Fibroblast of skin of right biceps (primary cell): Measurements from ENCODE around the gene NUDT16L1.

Experiments used
- DNase-seq: peaks from one replicate; pipeline ENCODE4 v3.0.0-alpha.2; 2013

The NUDT16L1 gene

DNA sequence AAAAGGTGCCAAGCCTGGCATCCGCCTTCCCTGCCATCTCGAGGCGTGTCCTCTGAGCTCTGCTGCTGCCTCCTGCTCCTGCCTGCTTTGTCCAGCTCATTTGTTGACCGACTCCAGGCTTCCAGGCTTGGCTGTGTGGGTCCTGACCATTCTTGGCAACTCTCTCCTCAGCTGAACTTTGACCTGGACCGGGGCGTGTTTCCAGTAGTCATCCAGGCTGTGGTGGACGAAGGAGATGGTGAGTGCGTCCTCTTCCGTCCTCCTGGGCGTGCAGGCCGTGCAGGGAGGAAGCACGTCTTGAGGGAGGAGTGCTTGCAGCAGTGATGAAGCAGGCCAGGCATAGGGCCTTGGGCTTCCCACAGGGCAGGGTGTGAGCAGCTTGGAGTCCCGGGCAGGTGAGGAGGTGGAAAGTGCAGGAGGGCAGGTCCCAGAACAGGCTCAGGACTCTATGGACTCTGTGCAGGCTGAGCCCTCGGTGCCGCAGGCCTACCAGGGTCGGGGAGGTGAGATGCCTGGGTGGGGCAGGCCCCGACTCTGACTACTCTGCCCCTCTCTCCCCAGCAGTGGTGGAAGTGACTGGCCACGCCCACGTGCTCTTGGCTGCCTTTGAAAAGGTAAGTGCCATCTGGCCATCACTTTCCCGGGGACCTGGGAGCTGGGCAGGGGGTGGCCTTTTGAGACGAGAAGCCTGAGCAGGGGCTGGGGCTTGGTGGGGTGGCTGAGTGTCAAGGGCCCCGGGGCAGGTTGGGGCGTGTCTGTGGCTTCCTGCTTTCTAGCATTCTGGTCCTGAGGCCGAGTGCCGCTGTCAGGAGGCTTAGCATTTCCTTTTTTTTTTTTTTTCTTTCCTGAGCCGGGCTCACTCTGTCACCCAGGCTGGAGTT, 28.6 kb upstream of the NUDT16L1 start:
- DNase-seq, result no peak

DNA sequence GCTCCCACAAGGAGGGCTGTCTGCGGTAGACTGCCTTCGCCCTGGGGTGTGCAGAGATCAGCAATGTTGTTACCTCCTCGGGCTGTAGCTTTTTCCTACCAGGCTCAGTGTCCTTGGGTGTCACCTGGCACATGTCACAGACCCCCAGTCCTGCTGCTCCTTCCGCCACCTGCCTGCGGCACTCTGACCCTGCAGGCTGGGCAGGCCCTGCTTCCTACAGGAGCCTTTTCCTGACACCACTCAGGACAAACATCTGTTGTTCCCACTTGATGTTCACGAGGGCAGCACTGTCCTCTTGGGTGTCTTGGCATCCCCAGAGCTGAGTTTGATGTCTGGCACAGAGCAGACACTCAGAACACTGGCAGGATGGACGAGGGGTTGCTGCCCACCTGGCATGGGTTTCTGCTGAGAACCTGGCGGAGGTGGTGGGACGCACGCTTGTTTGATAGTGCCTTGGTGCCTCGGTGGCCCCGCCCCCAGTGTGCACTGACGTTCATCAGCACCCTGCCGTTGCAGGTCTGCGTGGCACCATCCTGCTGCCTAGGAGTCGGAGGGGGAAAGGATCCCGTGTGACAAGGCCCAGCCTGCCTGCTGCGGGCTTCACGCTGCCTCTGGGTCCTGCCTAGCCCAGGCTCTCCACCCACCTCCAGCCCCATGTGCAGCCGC, 26.7 kb upstream of the NUDT16L1 start:
- DNase-seq, result no peak

DNA sequence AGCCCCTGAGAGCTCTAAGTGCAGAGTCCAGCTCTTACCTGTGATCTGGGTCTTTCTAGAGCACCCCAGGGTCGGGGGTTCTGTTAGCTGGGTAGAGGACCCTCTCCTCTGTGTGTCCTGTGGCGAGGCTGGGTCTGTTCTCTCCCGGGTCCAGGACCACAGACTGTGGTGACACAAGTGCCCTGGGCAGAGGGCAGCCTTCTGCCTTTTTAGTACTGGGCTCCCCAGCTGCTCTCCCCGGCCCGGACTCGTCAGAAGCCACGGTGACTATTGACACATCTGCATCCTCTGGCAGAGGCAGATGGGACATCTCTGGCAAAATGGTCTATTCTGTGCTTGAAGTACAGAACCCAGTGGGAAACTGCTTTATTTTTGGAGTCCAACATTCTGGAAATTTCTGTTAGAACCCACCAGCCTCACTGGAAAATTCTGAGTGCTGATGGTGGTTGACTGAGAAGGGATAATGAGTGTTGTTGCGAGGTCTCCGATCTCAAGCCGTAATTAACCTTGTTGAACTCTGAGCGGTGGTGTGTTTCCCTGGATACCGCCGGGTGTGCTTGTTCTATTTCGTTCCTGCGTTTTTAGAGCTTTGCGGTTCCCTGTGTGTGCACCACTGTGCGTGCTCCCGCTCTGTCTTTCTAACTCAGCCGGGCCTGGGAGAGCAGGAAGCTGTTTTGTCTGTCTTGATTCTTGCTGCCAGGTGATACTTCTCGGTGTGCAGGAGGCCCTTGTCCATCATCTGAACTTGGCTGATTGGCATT, 26.0 kb upstream of the NUDT16L1 start:
- DNase-seq, result no peak

DNA sequence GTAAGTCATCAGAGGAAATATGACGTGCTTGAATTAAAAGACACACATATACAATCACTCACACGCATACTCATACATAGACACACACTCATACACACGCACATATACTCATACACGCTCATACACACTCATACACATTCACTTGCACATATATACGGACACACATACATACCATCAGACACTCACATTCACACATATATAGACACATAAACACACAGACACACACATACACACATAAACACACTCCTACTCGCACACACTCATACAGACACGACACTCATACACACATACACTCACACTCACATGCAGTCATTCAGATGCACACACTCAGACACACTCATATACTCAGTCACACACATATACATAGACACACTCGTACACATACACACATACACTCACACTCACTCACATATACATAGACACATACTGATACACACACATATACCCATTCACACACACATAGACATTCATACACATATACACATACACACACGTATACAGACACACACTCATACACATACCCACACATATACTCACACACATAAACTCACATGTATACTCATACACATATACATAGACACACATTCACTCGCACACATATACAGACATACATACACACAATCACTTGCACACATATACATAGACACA, 24.9 kb upstream of the NUDT16L1 start:
- DNase-seq, result no peak

DNA sequence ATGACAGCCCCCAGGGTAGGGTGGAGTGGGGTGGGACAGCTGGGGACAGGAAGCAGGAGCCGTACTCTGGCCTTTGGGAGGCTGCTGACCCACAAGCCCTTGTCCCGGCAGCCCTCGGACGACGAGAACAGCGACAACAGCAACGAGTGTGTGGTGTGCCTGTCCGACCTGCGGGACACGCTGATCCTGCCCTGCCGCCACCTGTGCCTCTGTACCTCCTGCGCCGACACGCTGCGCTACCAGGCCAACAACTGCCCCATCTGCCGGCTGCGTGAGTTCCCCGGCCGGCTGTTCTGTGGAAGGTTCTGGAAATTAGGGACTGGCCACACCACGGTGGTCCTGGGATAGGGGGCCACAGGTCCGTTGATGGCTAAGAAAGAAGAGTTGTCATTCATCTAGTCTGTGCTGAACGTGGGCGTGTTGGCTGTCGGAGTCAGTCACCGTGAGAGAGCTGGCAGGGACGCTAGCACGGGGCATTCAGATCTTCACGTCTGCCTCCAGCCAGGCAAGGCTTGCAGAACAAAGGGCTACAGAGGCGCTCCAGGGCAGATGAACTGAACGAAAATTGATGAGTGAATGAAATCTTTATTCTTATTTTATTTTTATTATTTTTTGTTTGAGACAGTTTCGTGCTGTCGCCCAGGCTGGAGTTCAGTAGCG, 19.8 kb upstream of the NUDT16L1 start:
- DNase-seq, result no peak

DNA sequence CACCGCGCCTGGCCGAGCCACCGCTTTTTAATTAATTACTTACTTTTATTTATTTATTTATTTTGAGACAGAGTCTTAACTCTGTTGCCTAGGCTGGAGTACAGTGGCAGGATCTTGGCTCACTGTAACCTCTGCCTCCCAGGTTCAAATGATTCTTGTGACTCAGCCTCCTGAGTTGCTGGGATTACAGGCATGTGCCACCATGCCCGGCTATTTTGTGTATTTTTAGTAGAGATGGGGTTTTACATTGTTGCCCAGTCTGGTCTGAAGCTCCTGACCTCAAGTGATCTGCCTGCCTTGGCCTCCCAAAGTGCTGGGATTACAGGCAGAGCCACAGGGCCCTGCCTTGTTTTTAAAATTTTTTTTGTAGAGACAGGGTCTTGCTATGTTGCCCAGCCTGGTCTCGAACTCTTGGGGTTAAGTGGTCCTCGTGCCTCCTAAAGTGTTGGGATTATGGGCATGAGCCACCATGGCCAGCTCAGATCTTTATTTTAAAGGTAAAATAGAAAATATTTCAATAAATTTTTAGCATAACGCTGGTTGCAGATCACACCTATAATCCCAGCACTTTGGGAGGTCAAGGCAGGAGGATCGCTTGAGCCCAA, 18.3 kb upstream of the NUDT16L1 start:
- no peak for DNase-seq

DNA sequence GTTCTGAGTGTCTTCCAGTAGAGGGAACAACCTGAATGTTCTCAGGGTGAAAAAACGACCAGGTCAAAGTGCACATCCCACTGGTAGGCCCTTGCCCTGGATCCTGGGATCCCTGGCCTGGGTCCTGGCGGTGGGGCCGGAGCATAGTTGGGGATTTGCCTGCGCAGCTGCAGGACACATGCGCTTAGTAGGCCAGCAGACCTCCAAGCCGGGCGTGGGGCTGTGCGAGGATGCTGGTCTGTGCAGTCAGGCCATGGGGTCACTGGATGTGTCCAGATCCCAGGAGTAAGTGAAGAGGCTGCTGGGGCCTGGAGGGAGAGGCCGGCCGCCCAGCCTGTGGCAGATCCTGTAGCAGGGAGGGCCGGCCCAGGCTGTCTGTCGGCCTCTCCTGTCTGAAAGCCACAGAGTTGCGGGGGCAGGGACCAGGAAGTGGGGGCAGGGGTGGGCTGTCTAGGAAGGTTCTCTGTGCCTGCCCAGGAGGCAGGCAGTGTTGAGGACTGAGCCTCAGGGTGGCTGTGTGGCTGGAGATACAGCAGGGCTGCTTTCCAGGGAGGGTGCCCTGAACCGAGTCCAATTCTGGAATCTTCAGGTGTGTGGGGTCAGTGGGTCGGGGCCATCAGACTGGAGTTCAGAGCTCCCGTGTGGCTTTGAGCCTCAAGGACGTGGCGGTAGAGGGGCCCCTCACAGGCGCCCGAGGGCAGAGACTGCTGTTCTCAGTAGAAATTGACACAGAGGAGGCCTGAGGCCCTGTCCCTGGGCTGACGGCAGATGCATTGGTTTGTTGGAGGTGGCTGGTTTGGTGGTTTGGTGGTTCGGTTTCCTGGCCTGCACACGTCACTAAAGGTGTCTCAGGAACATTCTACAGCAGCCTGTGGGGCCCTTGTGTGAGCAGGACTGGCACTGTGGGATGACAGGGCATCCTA, 17.2 kb upstream of the NUDT16L1 start:
- DNase-seq, result no peak

DNA sequence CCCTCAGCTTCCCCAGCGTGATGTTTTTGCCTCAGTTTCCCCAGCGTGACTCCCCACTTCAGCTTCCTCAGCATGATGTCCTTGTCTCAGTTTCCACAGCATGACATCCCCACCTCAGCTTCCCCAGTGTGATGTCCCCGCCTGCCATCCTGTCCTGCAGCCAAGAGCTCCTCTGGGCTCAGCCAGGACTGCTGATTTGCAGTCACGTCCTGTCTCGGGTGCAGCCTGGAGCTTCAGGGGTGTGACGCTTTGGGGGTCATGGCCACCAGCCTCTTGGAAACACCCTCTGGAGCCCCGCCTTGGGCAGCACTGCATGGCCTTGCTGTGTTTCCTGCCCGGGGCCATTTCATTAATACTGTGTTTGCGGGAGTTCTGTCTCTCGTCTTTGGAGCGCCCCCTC, 16.5 kb upstream of the NUDT16L1 start:
- no peak for DNase-seq

DNA sequence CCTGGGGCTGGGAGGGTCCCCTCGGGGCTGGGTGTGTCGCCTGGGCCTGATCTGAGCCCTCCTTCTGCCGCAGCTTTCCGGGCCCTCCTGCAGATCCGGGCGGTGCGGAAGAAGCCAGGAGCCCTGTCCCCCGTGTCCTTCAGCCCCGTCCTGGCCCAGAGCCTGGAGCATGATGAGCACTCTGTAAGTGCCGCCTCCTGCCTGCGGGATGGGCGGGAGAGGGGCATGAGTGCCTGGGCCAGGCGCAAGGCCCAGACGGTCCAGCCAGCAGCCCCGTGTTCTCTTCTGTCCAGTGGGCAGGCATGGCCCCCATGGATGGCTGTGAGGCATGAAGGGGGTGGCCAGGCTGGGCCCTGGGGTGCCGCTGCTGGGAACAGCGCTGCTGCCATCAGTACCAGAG, 16.0 kb upstream of the NUDT16L1 start:
- DNase-seq, result no peak

DNA sequence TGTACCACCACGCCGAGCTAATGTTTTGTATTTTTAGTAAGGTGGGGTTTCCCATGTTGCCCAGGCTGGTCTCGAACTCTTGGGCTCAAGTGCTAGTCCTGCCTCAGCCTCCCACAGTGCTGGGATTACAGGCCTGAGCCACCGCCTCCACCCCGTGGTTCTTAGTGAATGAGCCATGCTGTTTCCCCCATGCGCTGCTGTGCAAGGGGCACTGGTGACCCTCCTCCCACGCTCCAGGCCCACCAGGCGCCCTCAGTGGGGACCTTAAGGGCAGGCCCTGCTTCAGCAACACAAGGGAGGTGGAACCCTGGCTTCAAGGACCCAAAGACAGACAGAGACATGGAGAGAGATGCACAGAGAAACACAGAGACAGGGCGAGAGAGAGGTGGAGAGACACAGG, 15.4 kb upstream of the NUDT16L1 start:
- DNase-seq, result no peak

DNA sequence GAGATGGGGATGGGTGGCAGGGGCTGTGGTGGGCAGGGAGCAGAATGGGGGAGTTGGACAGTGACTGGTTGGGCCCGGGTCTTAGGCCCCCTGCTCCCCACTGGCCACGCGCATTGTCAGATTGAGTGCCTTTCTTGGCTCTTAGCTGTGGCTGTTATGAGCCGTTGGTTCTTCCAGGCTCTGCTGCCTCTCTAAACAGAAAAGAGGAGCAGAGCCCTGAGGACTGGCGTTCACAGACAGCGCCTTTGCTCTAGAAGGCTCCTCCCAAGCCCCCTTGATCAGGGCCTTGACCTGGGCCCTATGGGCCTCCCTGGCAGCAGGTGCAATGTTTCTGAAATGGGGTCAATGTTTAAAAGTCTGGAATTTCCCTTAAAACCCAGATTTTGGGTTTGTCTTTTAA, 14.8 kb upstream of the NUDT16L1 start:
- DNase-seq, result no peak

DNA sequence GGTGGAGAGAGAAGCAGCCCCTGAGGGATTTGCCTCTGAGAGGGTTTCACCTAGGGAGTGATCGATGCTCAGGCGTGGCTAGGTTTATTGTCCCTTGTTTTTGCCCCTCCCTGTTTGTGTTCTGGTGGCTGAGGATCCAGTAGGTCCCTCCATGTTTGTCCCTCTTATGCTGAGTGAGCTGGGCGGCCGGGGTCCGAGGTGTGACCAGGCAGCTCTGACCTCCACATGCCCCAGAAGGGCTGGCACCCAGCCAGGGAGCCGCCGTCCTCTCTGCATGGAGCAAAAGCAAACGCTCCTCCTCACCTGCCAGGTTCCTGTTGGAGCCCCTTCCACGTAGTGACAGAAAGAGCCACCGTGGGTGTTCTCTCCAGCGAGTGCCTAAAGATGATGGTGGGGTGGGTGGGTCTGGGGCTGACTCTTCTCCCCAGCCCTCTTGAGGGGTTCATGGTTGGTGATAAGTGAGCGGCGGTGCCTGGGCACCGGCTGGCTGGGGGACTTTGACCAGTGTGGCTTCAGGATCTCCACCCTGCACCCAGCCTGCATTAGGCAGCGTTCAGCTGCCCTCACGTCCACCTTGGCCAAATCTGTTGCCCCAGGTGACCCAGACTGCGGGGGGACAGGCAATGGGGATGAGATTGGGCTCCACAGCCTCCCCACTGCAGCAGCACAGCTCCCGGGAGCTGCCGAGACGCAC, 14.1 kb upstream of the NUDT16L1 start:
- no peak for DNase-seq

DNA sequence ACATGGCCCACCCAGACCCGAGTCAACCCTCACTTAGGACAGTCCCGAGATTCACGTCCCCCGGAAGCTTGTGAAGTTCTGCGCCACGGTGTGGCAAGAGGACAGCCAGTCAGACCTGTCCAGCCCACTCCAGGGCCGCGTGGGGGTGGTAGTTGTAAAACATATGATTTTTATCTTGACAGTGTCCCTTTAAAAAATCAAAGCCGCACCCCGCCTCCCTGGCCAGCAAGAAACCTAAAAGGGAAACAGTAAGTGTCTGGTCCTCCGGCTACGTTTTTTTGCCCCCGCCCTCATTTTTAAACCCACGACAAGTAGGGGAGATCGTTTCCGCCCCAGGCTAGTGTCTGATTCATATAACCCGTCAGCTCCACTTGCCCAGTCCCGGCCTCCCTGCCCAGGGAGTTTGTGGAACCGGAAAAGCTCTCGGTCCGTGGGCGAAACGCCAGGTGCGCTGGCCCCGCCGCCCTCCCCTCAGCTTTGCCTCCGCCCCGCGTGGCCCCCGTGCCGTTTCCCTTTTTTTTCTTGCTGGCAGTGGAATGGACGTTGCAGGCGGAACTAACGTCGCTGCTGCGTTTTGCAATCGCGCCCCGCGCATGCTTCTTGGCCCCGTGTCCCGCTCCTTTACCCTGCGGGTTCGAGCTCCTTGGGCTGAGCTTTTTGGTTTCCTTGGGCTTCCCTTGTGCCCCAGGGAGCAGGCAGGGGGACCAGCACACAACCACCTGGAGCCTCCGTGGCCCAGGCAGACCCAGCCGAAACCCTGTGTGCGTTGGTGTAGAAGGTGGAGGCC, 13.3 kb upstream of the NUDT16L1 start:
- peak; percentile 27 for DNase-seq

DNA sequence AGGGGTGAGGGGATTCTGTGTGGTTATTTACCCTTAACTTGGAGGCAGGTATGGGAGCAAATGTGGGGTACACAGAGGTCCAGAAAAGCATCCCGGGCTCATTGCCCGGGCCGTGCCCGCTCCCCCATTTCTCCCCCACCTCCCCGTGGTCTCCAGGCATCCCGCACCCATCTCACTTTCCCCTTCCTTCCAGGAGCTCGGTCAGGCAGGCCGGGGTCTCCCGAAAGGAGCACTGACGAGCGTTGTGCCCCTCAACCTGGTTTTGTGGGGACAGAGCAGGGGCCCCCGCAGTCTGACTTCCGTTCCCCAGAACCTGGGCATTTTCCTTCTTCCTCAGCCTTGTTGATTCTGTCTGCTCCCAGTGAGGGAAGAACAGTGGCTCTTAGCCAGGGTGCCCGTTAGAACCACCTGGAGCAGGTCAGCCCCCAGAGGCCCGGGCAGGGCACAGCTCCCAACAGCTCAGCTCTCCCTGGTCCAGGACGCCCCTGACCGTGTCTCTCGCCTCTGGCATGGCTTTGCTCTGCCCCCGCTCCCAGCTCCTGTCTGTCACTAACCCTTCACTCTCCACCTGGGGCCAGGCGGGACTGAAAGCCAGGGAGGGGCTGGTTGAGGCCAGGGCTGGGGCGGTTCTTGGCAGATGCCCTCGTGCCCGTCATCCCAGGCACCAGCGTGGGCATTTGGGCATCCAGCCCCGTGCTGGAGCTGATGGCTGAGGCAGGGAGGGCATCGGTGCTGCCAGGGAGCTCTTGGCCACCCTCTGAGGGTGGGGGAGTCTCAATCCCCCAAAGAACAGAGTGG, 12.5 kb upstream of the NUDT16L1 start:
- no peak for DNase-seq

DNA sequence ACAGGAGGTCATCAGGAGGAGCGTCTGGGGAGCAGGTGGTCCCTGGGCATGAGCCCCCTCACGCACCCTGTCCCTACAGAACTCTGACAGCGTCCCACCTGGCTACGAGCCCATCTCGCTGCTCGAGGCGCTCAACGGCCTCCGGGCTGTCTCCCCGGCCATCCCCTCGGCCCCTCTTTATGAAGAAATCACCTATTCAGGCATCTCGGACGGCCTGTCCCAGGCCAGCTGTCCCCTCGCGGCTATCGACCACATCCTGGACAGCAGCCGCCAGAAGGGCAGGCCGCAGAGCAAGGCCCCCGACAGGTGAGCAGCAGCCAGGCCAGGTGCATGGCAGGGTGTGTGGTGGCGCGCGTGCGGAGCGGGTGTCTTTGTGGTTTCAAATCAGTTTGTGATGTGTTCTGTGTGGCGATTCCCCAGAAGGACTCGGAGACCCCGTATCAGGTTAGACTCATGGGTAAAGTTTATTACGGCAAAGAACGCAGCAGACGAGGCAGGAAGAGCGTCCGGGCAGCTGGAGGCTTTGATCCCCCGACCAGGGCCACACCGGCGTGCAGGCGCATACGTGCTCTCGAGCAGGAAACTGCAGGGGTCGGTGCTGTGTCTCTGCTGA, 11.8 kb upstream of the NUDT16L1 start:
- DNase-seq, result no peak

DNA sequence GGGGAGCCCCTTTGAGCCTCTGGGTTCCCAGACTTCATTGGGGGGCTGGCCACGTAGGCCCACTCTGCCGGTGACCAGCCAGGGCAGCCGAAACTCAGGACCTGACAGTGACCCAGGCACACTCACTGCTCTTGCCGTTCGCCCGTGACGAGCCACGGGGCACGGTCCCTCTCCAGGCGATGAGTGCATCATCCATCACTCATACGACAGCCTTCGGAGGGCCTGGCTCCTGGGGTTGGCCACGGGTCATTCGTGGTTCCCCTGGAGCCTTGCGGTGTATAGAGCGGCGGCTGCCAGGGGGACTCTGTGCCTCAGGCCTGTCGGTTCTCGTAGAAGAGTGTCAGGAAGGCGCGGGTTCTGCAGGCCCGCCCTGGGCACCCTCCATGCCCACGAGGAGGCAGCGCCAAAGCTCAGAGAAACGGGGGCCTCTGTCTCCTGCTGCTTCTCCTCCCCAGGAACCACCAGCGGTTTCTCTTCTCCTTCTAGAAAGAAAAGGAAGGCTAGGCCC, 11.2 kb upstream of the NUDT16L1 start:
- DNase-seq, result no peak

DNA sequence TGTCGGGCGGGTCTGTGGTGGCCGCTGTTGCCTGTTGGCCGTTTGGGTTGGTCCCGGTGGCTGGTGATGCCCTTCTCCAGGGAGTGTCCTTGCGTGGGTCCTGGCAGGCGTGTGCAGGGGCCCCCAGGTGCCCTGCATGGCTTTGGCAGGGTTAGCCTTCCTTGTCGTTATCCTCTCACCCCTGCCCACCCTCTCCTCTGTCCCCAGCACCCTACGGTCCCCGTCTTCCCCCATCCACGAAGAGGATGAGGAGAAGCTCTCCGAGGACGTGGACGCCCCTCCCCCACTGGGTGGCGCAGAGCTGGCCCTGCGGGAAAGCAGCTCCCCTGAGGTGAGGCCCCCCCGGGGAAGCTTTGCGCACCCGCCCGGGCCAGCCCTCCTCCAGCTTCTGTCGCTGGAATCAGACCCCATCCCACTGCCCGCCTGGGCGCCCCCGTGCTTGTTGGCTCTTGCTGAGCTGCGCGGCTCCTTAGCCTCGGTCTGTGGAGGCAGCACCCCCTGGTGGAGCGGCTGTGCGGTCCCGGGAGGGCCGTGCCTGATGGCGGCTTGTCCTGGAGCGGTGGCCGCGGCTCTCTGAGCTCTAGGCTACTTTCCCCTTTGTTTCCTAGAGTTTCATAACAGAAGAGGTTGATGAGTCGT, 10.6 kb upstream of the NUDT16L1 start:
- DNase-seq, result peak; percentile 31
